SK-N-SH treated with all-trans-retinoic acid at 6 μM for 48 hours (cell line): ENCODE results near the gene ARHGAP26.

Experiments used
- ATAC-seq: fragments of 200-7000 bp; cut with Tn5 transposase; 3 replicates; pipeline ENCODE4 v1.9.1; 2020; ENCODE audit warnings: mild to moderate bottlenecking, moderate library complexity
- ARNTL ChIP-seq: fragments of 450-650 bp; formaldehyde crosslinking; IDR thresholded peaks from 2 replicates; pipeline ENCODE4 v1.5.0; 2020; ENCODE audit warnings: low read depth, mild to moderate bottlenecking, moderate library complexity, borderline replicate concordance
- CREB5 ChIP-seq: fragments of 250-450 bp; sonication (Bioruptor Pico); IDR thresholded peaks from 2 replicates; pipeline ENCODE4 v1.5.1; 2020; ENCODE audit warnings: low read depth, mild to moderate bottlenecking, moderate library complexity
- CSDC2 ChIP-seq: fragments of 250-450 bp; sonication (Bioruptor Pico); IDR thresholded peaks from 2 replicates; pipeline ENCODE4 v1.5.0; 2020; ENCODE audit warnings: mild to moderate bottlenecking, moderate library complexity
- CSRNP3 ChIP-seq: fragments of 250-450 bp; sonication (Bioruptor Pico); IDR thresholded peaks from 2 replicates; pipeline ENCODE4 v1.5.1; 2021; ENCODE audit warnings: mild to moderate bottlenecking, moderate library complexity
- ESRRG ChIP-seq: fragments of 250-450 bp; sonication (Bioruptor Pico); IDR thresholded peaks from 2 replicates; pipeline ENCODE4 v1.6.1; 2021; ENCODE audit warnings: mild to moderate bottlenecking
- GLIS3 ChIP-seq: fragments of 250-450 bp; sonication (Bioruptor Pico); IDR thresholded peaks from 2 replicates; pipeline ENCODE4 v1.5.0; 2020; ENCODE audit warnings: mild to moderate bottlenecking, moderate library complexity
- ISL1 ChIP-seq: fragments of 250-450 bp; sonication (Bioruptor Pico); IDR thresholded peaks from 2 replicates; pipeline ENCODE4 v2.1.2; 2022; ENCODE audit warnings: mild to moderate bottlenecking, moderate library complexity
- OSR1 ChIP-seq: fragments of 250-450 bp; sonication (Bioruptor Pico); IDR thresholded peaks from 2 replicates; pipeline ENCODE4 v1.8.0; 2022; ENCODE audit warnings: moderate library complexity, mild to moderate bottlenecking, inconsistent platforms
- PATZ1 ChIP-seq: fragments of 250-450 bp; sonication (Bioruptor Pico); IDR thresholded peaks from 2 replicates; pipeline ENCODE4 v1.8.0; 2020; ENCODE audit warnings: mild to moderate bottlenecking, moderate library complexity, borderline replicate concordance
- POU6F1 ChIP-seq: fragments of 250-450 bp; sonication (Bioruptor Pico); IDR thresholded peaks from 2 replicates; pipeline ENCODE4 v1.8.0; 2021; ENCODE audit warnings: low read depth, mild to moderate bottlenecking, moderate library complexity, borderline replicate concordance
- PPARA ChIP-seq: fragments of 250-450 bp; sonication (Bioruptor Pico); IDR thresholded peaks from 2 replicates; pipeline ENCODE4 v1.5.0; 2020; ENCODE audit warnings: mild to moderate bottlenecking, borderline replicate concordance
- RARB ChIP-seq: fragments of 250-450 bp; sonication (Bioruptor Pico); IDR thresholded peaks from 2 replicates; pipeline ENCODE4 v1.8.0; 2021; ENCODE audit warnings: mild to moderate bottlenecking, moderate library complexity
- SNAI2 ChIP-seq: fragments of 250-450 bp; sonication (Bioruptor Pico); IDR thresholded peaks from 2 replicates; pipeline ENCODE4 v1.5.0; 2020; ENCODE audit warnings: mild to moderate bottlenecking, moderate library complexity
- TCF4 ChIP-seq: fragments of 250-450 bp; sonication (Bioruptor Pico); IDR thresholded peaks from 2 replicates; pipeline ENCODE4 v1.8.0; 2021; ENCODE audit warnings: mild to moderate bottlenecking, moderate library complexity, borderline replicate concordance
- TOX ChIP-seq: fragments of 250-450 bp; sonication (Bioruptor Pico); IDR thresholded peaks from 2 replicates; pipeline ENCODE4 v1.8.0; 2021; ENCODE audit warnings: mild to moderate bottlenecking, moderate library complexity, borderline replicate concordance
- ZC3H10 ChIP-seq: fragments of 250-450 bp; sonication (Bioruptor Pico); IDR thresholded peaks from 2 replicates; pipeline ENCODE4 v1.5.1; 2021; ENCODE audit warnings: mild to moderate bottlenecking, moderate library complexity
- ZFP30 ChIP-seq: fragments of 450-650 bp; formaldehyde crosslinking; IDR thresholded peaks from 2 replicates; pipeline ENCODE4 v1.5.0; 2022; ENCODE audit warnings: mild to moderate bottlenecking, moderate library complexity
- ZNF565 ChIP-seq: fragments of 450-650 bp; formaldehyde crosslinking; conservative IDR thresholded peaks from 2 replicates; pipeline ENCODE4 v1.5.0; 2020; ENCODE audit warnings: low read depth, mild to moderate bottlenecking, moderate library complexity
- ZNF70 ChIP-seq: fragments of 450-650 bp; formaldehyde crosslinking; IDR thresholded peaks from 2 replicates; pipeline ENCODE4 v1.5.0; 2020; ENCODE audit warnings: mild to moderate bottlenecking, moderate library complexity
- ZNF8 ChIP-seq: fragments of 450-650 bp; formaldehyde crosslinking; IDR thresholded peaks from 2 replicates; pipeline ENCODE4 v1.5.0; 2020; ENCODE audit warnings: mild to moderate bottlenecking, moderate library complexity

The ARHGAP26 gene

GRCh38 chr5:143130613-143131305, 360.6 kb downstream of the ARHGAP26 start:
- TF ChIP-seq ZNF70 (CRISPR knock-in tag) (no peak), ZNF565 (CRISPR knock-in tag) (no peak), CSDC2 (CRISPR knock-in tag) (no peak), CSRNP3 (CRISPR knock-in tag) (no peak), GLIS3 (CRISPR knock-in tag) (no peak), CREB5 (CRISPR knock-in tag) (no peak), TOX (CRISPR knock-in tag) (no peak), POU6F1 (CRISPR knock-in tag) (no peak), SNAI2 (CRISPR knock-in tag) (no peak), ISL1 (CRISPR knock-in tag) (no peak), OSR1 (CRISPR knock-in tag) (no peak), TCF4 (no peak), ESRRG (CRISPR knock-in tag) (no peak), PATZ1 (no peak), ARNTL (CRISPR knock-in tag) (no peak), ZC3H10 (CRISPR knock-in tag) (no peak), ZNF8 (CRISPR knock-in tag) (no peak)
- no peak for ATAC-seq

GRCh38 chr5:143131972-143132371, 361.8 kb downstream of the ARHGAP26 start:
- TF ChIP-seq TCF4 (no peak), ZFP30 (CRISPR knock-in tag) (no peak), ZNF565 (CRISPR knock-in tag) (no peak), ESRRG (CRISPR knock-in tag) (no peak), OSR1 (CRISPR knock-in tag) (no peak)
- no peak for ATAC-seq

- ATAC-seq = no peak
- TF ChIP-seq ISL1 (CRISPR knock-in tag) = no peak
- no peak for TF ChIP-seq PPARA (CRISPR knock-in tag)
- no peak for TF ChIP-seq TCF4
- no peak for TF ChIP-seq ARNTL (CRISPR knock-in tag)
- TF ChIP-seq SNAI2 (CRISPR knock-in tag) = no peak
- TF ChIP-seq PATZ1 = no peak
- no peak for TF ChIP-seq RARB
- TF ChIP-seq ZNF70 (CRISPR knock-in tag) = no peak
- no peak for TF ChIP-seq POU6F1 (CRISPR knock-in tag)
Observed at GRCh38 chr5:143132739-143133138, 362.6 kb downstream of the ARHGAP26 start.
